Mesodermal cell (in vitro differentiated cells): ENCODE data around the gene DOK4. TPM values are rescaled to one million over a fixed set of nuclear protein-coding genes. Genes with fewer than 3 reads are reported as not detected.

Experiments used
- H3K27ac ChIP-seq: 2 replicates; pipeline ENCODE4 v1.7.0; 2013; ENCODE audit warnings: mild to moderate bottlenecking, low read depth, low read length, moderate library complexity; ENCODE audit not compliant: severe bottlenecking
- H3K36me3 ChIP-seq: 2 replicates; pipeline ENCODE4 v1.7.1; 2013; ENCODE audit warnings: mild to moderate bottlenecking, low read length, moderate library complexity; ENCODE audit not compliant: control insufficient read depth, insufficient read depth
- H3K4me1 ChIP-seq: one replicate; pipeline ENCODE4 v1.7.1; 2013; ENCODE audit warnings: mild to moderate bottlenecking, low read length; ENCODE audit not compliant: insufficient read depth, control insufficient read depth, poor library complexity, severe bottlenecking
- H3K4me3 ChIP-seq: 2 replicates; pipeline ENCODE4 v1.7.0; 2013; ENCODE audit warnings: low read length, control low read depth, mild to moderate bottlenecking; ENCODE audit not compliant: insufficient read depth, poor library complexity, severe bottlenecking; ENCODE audit errors: extremely low read depth
- H3K9me3 ChIP-seq: 2 replicates; pipeline ENCODE4 v1.7.1; 2013; ENCODE audit warnings: mild to moderate bottlenecking, low read length, moderate library complexity; ENCODE audit not compliant: control insufficient read depth
- WGBS, 2 experiments: methylation state at CpG; one replicate each; pipeline ENCODE4 v1.1.5; 2013; ENCODE audit warnings: missing lambda C conversion rate in 2 of 2; ENCODE audit not compliant: insufficient coverage in 2 of 2; 5-methylcytosine and 5-hydroxymethylcytosine counted together
- polyA plus RNA-seq, 2 experiments: library from polyadenylated mRNA; stranded (reverse); fragments of 50-300 nt; gene quantifications; one replicate each; pipeline ENCODE4 v1.2.3, GENCODE V29; 2013

Gene DOK4
- polyA plus RNA-seq (2013, experiment 1 of 2), result 710 TPM
- 670 TPM for polyA plus RNA-seq (2013, experiment 2 of 2)

DNA sequence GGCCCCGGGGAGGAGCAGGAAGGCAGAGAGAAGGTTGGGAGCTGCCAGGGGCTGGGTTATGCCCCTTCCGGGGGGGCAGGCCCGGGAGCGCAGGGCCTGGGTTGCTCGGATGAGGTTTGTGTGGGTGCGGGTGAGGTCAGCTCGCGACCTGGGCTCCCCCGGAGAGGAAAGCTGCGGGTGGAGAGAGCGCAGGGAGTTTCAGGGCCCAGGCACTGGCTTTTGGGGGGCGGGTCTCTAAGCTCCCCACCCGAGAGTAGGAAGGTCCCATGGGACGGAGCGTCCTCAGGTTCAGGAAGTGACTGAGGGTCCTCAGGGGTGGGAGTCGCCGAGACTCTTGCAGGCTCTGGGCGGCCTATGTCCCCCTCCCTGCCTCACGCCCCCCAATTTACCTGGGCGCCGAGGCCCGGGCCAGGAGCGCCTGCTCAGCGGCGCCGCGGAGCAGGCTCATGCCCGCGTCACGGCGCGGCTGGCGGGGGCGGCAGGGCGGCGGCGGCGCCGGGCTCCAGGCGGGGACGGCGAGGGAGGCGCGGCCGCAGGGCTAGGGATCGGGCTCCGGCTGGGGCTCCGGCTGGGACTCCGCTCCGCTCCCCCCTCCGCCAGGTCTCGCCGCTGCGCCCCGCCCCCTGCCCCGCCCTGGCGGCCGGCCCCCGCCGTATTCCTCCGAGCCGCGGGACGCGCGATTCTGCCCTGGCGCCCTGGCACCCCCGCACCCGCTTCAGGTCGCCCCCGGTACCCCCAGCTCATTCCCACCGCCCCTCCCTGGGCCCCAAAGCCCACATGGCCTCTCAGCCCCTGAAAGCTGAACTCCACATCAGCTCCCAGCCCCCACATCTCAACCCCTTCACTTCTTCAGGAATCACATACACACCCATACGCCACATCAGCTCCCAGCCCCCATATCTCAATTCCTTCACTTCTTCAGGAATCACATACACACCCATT is at the start of gene DOK4:
DOK4 (minus strand) TSS at position 578 of the 942 bp plus-strand sequence. CDS start 6,986 bp downstream, outside the sequence.
- WGBS, 2 experiments, result 2 to 3% methylated on average over 28 to 48 of the region's 73 CpGs
- H3K27ac ChIP-seq, result peak within 1 kb of the TSS; percentile 68
- H3K4me3 ChIP-seq, result peak within 1 kb of the TSS; percentile 88
- H3K4me1 ChIP-seq, result peaks cover 34% of the 10 kb centered on the region
- H3K9me3 ChIP-seq, result peaks cover 7% of the 10 kb centered on the region
- H3K36me3 ChIP-seq, result peaks cover 42% of the 10 kb centered on the region

DNA sequence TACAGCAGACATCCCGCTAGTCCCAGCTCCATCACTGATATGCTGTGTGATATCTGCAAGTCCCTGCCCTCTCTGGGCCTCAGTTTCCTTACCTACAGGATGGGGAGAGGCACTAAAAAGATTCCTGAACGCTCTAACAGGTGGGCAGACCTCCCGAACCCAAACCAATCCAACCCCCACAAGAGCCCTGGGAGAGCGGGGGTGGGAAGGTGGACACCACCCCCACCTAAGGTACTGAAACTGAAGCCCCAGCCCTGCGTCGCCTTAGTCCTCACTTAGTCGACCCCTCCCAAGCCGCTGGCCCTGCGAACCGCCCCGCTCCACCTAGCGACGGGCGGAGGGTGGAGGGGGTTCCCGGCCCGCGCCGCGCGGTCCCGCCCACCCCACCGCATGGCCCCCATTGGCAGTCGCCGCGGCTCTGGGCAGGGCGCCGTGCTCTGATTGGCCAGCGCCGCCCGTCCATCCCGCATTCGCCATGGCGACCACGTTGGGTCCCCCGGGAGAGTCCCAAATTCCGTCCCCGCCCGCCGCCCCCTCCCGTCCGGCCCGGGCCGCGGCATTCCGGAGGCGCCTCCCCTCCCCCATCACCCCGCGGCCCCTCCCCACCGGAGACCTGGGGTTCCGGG is 49.5 kb upstream of the DOK4 start:
- Histone ChIP-seq H3K4me3 (peak overlapping the region; percentile 59), H3K9me3 (no peaks in the 10 kb centered on the region), H3K27ac (peak overlapping the region; percentile 89), H3K36me3 (no peaks in the 10 kb centered on the region), H3K4me1 (peaks cover 39% of the 10 kb centered on the region)
- WGBS, 2 experiments, result 1 to 4% methylated on average over 17 to 18 of the region's 50 CpGs

DNA sequence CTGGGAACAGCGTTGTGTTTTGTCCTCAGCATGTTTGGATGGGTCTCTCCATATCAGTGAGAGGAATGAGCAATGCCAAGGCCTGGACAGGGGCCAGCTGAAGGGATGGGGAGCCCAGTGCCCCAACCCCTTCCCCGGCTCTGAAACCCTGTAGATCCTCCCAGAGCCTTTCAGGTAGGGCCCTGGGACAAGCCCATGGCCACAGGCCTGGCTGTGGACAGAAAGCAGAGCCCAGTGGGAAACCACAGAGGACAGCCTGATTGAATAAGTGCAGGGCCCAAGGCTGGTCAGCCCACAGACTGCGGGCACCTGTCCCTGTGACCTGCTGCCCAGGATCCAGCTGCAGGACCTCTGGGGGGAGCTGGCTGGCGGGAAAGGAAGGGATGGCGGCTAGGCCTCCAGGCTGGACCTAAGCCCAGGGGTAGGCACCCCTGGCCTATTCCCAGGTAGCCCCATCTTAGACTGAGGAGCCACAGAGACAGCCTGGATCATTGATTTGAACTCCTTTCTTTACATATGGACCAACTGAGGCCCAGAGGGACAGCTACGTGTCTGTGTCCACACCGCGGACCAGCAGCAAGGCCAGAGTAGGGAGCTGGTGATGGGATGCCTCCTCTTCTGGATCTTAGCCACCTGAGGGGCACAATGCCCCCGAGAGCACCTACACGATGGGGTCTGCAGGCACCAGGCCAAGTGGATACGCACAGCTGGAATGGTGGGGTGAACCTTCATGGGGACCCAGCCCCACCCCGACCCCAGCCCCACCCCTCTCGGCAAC is 48.8 kb upstream of the DOK4 start:
- Histone ChIP-seq H3K27ac (no peak overlapping the region), H3K4me3 (peak overlapping the region; percentile 59), H3K9me3 (no peaks in the 10 kb centered on the region), H3K36me3 (no peaks in the 10 kb centered on the region), H3K4me1 (peaks cover 47% of the 10 kb centered on the region)
- WGBS, 2 experiments, result 84 to 87% methylated on average over 9 to 11 of the region's 13 CpGs

DNA sequence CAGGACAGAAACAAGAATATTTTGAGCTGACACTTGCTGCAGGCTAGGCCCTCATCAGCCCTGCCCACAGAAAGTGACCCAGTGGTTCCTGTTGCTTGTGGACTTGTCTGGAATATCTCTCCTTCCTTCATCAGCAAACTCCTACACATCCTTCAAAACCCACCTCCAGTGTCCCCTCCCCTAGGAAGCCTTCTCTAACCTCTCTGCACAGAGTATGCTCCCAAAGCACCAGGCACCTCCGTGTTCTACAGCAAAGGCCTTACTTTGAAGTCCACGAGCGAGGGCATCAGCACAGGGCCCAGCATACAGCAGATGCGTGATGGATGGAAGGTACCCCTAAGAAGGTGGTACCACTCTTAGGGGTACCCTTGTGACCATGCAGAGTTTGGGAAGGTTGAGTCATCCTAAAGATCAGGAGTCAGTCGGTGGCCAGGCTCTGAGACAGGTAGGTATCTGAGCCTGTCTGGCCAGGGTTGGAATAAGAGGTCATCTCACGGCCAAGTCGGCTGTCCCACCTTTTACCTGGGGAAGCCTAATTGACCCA is 48.1 kb upstream of the DOK4 start:
- Histone ChIP-seq H3K9me3 (no peaks in the 10 kb centered on the region), H3K4me3 (no peak overlapping the region), H3K4me1 (peaks cover 50% of the 10 kb centered on the region), H3K27ac (no peak overlapping the region), H3K36me3 (no peaks in the 10 kb centered on the region)
- WGBS, 2 experiments, result 95 to 98% methylated on average over 7 of the region's 7 CpGs

DNA sequence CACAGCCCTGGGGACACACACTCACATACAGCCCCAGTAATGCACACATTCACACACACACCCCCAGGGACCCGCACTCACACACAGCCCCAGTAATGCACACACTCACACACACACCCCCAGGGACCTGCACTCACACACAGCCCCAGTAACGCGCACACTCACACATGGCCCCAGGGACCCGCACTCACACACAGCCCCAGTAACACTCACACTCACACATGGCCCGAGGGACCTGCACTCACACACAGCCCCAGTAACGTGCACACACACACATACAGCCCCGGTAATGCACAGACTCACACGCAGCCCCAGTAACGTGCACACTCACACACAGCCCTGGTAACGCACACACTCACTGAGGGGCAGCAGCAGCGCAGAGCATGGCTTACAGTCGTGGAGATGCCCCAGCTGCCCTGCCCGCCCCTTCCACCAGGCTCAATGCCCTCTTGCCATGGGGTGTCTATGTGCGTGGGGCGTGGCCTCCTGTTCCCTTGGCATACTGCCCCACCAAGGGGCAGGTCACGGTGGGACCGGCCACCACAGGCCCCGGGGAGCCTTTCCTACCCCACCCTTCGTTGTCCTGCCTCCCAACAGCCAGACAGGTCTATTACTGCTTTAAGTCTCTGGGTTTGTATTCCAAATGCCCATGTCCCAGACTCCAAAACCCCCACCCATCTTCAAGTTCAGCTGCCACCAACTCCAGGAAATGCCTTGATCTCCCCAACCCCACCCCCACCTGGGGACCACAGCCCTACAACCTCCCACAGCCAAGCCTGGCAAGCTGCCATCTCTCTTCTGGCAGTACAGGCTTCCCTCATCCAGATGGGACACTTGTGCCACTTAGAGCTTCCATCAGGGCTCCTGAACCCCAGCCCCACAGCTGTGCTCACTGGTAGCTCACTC is 47.4 kb upstream of the DOK4 start:
- Histone ChIP-seq H3K36me3 (no peaks in the 10 kb centered on the region), H3K9me3 (no peaks in the 10 kb centered on the region), H3K4me3 (no peak overlapping the region), H3K27ac (no peak overlapping the region), H3K4me1 (peaks cover 50% of the 10 kb centered on the region)
- WGBS, 2 experiments, result 78 to 85% methylated on average over 15 to 19 of the region's 19 CpGs

DNA sequence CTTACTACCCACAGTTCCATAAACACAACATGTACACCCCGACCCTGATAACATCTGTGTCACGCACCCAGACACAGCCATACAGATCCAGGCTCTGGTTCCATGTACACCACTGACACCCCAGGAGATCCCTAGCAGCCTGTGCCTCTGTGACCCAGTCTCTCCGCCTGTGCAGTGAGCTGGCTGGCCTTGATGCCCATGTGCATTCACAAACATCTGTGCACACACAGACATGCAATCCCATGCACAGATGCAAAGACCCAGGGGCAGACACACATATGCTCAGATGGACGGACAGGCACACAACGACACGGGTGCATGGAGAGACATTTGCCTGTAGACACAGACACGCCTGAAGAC is 46.0 kb upstream of the DOK4 start:
- peaks cover 45% of the 10 kb centered on the region for H3K4me1 ChIP-seq
- WGBS, 2 experiments, result 82 to 86% methylated on average over 6 of the region's 7 CpGs
- no peaks in the 10 kb centered on the region for H3K9me3 ChIP-seq
- H3K27ac ChIP-seq, result no peak overlapping the region
- no peaks in the 10 kb centered on the region for H3K36me3 ChIP-seq
- H3K4me3 ChIP-seq, result no peak overlapping the region

DNA sequence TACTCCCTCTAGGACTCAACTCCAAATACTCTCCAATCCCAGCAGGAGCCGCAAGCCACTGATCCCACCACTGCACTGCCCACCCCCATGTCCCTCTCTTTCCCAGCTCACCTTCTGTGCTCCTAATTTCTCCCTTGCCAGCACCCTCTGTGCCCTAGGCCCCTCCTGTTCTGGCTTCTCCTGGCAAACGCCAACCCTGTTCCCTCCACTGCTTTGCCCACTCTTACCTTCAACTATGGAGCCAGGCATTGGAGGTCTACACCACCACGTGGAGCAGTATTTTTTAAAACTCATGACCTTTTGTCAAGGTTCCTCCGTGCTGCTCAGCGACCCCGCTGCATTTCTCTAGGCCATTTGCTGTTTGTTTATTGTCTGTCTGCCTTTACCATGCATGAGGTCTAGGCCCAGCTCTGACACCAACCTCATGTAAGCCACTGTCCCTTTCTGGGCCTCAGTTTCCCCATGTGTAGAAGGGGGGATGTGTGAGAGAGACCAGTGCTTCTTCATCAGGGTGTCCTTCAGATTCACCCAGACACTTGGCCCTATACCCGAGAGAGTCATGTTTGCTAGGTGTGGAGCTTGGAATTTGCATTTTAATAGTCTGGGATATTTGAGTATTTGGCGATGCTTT is 45.5 kb upstream of the DOK4 start:
- no peak overlapping the region for H3K4me3 ChIP-seq
- H3K4me1 ChIP-seq, result peaks cover 47% of the 10 kb centered on the region
- H3K36me3 ChIP-seq, result no peaks in the 10 kb centered on the region
- H3K9me3 ChIP-seq, result no peaks in the 10 kb centered on the region
- no peak overlapping the region for H3K27ac ChIP-seq
- WGBS, 2 experiments, result 90 to 92% methylated on average over 6 of the region's 8 CpGs

DNA sequence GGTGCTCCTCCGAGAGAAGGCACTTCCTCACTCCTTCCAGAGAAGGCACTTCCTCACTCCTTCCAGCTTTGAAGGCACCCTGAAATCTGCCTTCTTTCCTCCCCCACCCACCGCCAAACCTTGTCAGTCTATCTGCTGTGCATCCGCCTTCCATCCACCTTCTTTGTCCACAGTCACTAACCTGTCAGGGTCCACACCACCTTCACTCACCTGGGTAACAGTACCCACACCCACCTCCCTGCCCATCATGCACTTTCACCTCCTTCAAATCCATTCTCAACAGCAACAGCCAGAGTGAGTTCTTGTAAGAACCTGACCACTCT is 44.9 kb upstream of the DOK4 start:
- 94 to 96% methylated on average over 3 of the region's 3 CpGs for WGBS, 2 experiments
- Histone ChIP-seq H3K4me1 (peaks cover 53% of the 10 kb centered on the region), H3K4me3 (no peak overlapping the region), H3K36me3 (no peaks in the 10 kb centered on the region), H3K9me3 (no peaks in the 10 kb centered on the region), H3K27ac (no peak overlapping the region)

DNA sequence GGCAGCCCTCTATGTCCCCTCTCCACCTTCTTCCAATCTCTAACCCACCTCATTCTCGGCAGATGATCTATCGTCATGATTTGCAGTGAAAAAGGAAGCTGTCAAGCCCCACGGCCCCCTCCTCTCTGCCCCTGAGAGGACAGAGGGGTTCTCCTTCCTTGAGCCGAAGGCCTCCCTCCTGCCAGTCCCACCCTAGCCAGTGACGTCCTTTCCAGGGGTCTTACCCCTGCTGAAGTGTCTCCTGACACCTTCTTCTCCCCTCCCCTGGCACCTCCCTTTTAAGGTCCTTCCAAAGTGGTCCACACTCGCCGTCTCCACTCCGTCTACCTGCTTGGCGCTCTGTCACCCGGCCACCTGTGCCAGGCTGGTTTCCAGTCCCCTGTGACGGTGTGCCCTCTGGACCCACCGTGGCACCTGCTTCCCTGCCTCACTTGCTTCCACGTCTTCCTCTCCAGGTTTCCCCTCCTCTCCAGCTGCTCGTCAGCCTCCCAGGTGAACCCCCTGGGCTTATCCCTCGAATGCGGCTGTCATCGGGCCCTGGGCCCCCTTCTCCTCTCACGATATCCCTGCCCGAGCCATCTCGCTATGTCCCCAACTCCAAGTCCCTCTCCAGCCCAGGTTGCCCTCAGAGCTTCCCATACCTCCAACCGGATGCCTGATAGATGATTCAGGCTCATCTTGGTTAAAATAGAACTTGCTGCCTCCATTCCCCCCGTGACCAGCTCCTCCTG is 44.4 kb upstream of the DOK4 start:
- Histone ChIP-seq H3K4me3 (no peak overlapping the region), H3K4me1 (peaks cover 58% of the 10 kb centered on the region), H3K9me3 (no peaks in the 10 kb centered on the region), H3K27ac (no peak overlapping the region), H3K36me3 (no peaks in the 10 kb centered on the region)
- 91 to 97% methylated on average over 18 to 22 of the region's 22 CpGs for WGBS, 2 experiments
